C1 segment of cervical spinal cord (tissue), 14 donors: ENCODE data around the gene BABAM2.

ENCODE experiments used
- DNase-seq, 14 donors: peaks; one replicate each; lab custom pipeline; 2025; lab: John Stamatoyannopoulos, UW

The BABAM2 gene

GRCh38 chr2:28199995-28200679 is 309.6 kb downstream of the BABAM2 start:
- DNase-seq = no peak

GRCh38 chr2:28201671-28202180 is 311.2 kb downstream of the BABAM2 start:
- DNase-seq = peak in 2 of 14 donors; percentile 8 to 22

- no peak for DNase-seq
These were observed 312.2 kb downstream of the BABAM2 start for GRCh38 chr2:28202719-28203118.

GRCh38 chr2:28206762-28207161 is 316.2 kb downstream of the BABAM2 start:
- no peak for DNase-seq

- DNase-seq = no peak
These were observed 318.7 kb downstream of the BABAM2 start for GRCh38 chr2:28209261-28209691.

- DNase-seq = no peak
These were observed 319.3 kb downstream of the BABAM2 start for GRCh38 chr2:28209864-28210263.

GRCh38 chr2:28210535-28210934 is 320.0 kb downstream of the BABAM2 start:
- no peak for DNase-seq

GRCh38 chr2:28216331-28216730 is 325.8 kb downstream of the BABAM2 start:
- DNase-seq = no peak

- no peak for DNase-seq
These were observed 326.7 kb downstream of the BABAM2 start for GRCh38 chr2:28217042-28217740.

GRCh38 chr2:28219138-28219537 is 328.6 kb downstream of the BABAM2 start:
- no peak for DNase-seq

GRCh38 chr2:28219758-28220368 is 329.3 kb downstream of the BABAM2 start:
- DNase-seq = no peak

GRCh38 chr2:28224648-28225472 is 334.3 kb downstream of the BABAM2 start:
- no peak for DNase-seq

GRCh38 chr2:28225473-28226080 is 335.0 kb downstream of the BABAM2 start:
- DNase-seq = no peak

- DNase-seq = no peak
These were observed 336.0 kb downstream of the BABAM2 start for GRCh38 chr2:28226558-28226957.

GRCh38 chr2:28227498-28227897 is 337.0 kb downstream of the BABAM2 start:
- no peak for DNase-seq

- no peak for DNase-seq
These were observed 338.0 kb downstream of the BABAM2 start for GRCh38 chr2:28228434-28228995.

GRCh38 chr2:28231110-28231631 is 340.6 kb downstream of the BABAM2 start:
- DNase-seq = no peak

GRCh38 chr2:28232295-28232694 is 341.8 kb downstream of the BABAM2 start:
- DNase-seq = no peak

- DNase-seq = no peak
These were observed 342.7 kb downstream of the BABAM2 start for GRCh38 chr2:28233164-28233676.

- DNase-seq = no peak
These were observed 344.3 kb downstream of the BABAM2 start for GRCh38 chr2:28234807-28235206.
